Measurements from ENCODE around the gene ZFAND4.

ZFAND4 gene

GRCh38 chr10:45582386-45582781 is 90.2 kb downstream of the ZFAND4 start (continued):
- TF ChIP-seq ZBTB11 (tag by site-specific recombination; conservative IDR thresholded peaks at IDR 0.05; ENCODE audit: low read depth) (no peak), ZNF792 (tag by site-specific recombination; IDR thresholded peaks at IDR 0.05) (no peak), ZNF658 (tag by site-specific recombination; IDR thresholded peaks at IDR 0.05) (no peak), ZNF529 (tag by site-specific recombination; IDR thresholded peaks at IDR 0.05; ENCODE audit: insufficient replicate concordance) (no peak), TRIM28 (IDR thresholded peaks at IDR 0.05; ENCODE audit: borderline replicate concordance, low read length) (no peak), ZFHX2 (tag by site-specific recombination; conservative IDR thresholded peaks at IDR 0.05) (no peak), ZSCAN18 (tag by site-specific recombination; IDR thresholded peaks at IDR 0.05) (no peak), YY1 (tag by site-specific recombination; IDR thresholded peaks at IDR 0.05) (no peak), ZSCAN4 (tag by site-specific recombination; IDR thresholded peaks at IDR 0.05) (no peak)

GRCh38 chr10:45581582-45582385 is 90.8 kb downstream of the ZFAND4 start:
- no peak overlapping the region for H3K4me3 ChIP-seq (ENCODE audit: low read depth, low read length)
- POLR2A ChIA-PET: no interaction called here
- H3K27ac ChIP-seq (ENCODE audit: extremely low read depth, low read depth, low read length): no peak overlapping the region
- TF ChIP-seq HOXD13 (CRISPR knock-in tag; IDR thresholded peaks at IDR 0.05; ENCODE audit: borderline replicate concordance) (no peak), ZNF48 (tag by site-specific recombination; IDR thresholded peaks at IDR 0.05) (no peak), ZNF624 (tag by site-specific recombination; IDR thresholded peaks at IDR 0.05) (no peak), ZBTB48 (tag by site-specific recombination; IDR thresholded peaks at IDR 0.05) (no peak), ZNF350 (tag by site-specific recombination; IDR thresholded peaks at IDR 0.05) (no peak), ZNF221 (tag by site-specific recombination; IDR thresholded peaks at IDR 0.05; ENCODE audit: borderline replicate concordance) (no peak), ZNF146 (tag by site-specific recombination; IDR thresholded peaks at IDR 0.05) (no peak), ZNF596 (tag by site-specific recombination; IDR thresholded peaks at IDR 0.05) (no peak)
- no peaks in the 10 kb centered on the region for H3K4me1 ChIP-seq (ENCODE audit: control insufficient read depth, insufficient read depth, low read length)
- no peaks in the 10 kb centered on the region for H3K9me3 ChIP-seq (ENCODE audit: control insufficient read depth, insufficient read depth, low read depth, low read length)
- CTCF ChIA-PET: interaction anchor here (0.6 to 1.1 kb wide), 2 partner anchors 55 to 117 kb away, joined by 3 to 7 read pairs; no protein-coding TSS in a partner anchor
- H3K36me3 ChIP-seq (ENCODE audit: control insufficient read depth in 2 of 2, insufficient read depth in 1 of 2, low read length in 2 of 2): no peaks in the 10 kb centered on the region

- CTCF ChIA-PET: interaction anchor here (0.6 to 1.1 kb wide), 2 partner anchors 54 to 117 kb away, joined by 3 to 7 read pairs; no protein-coding TSS in a partner anchor
- Histone ChIP-seq H3K4me3 (ENCODE audit: low read depth, low read length) (no peak overlapping the region), H3K36me3 (ENCODE audit: control insufficient read depth in 2 of 2, insufficient read depth in 1 of 2, low read length in 2 of 2) (no peaks in the 10 kb centered on the region), H3K27ac (ENCODE audit: extremely low read depth, low read depth, low read length) (no peak overlapping the region), H3K4me1 (ENCODE audit: control insufficient read depth, insufficient read depth, low read length) (no peaks in the 10 kb centered on the region), H3K9me3 (ENCODE audit: control insufficient read depth, insufficient read depth, low read depth, low read length) (no peaks in the 10 kb centered on the region)
- POLR2A ChIA-PET: interaction anchor here (0.5 kb wide), 1 partner anchor 112 kb away, joined by 4 read pairs; no protein-coding TSS in a partner anchor
- TF ChIP-seq ZNF138 (tag by site-specific recombination; IDR thresholded peaks at IDR 0.05; ENCODE audit: borderline replicate concordance) (no peak), ZBTB1 (tag by site-specific recombination; IDR thresholded peaks at IDR 0.05) (no peak), BCL6B (tag by site-specific recombination; IDR thresholded peaks at IDR 0.05) (no peak), ZNF626 (tag by site-specific recombination; IDR thresholded peaks at IDR 0.05) (no peak), ZFHX2 (tag by site-specific recombination; conservative IDR thresholded peaks at IDR 0.05) (no peak), ZNF112 (tag by site-specific recombination; IDR thresholded peaks at IDR 0.05) (no peak), ZNF610 (tag by site-specific recombination; IDR thresholded peaks at IDR 0.05; ENCODE audit: borderline replicate concordance) (no peak), ZNF555 (tag by site-specific recombination; conservative IDR thresholded peaks at IDR 0.05) (no peak), GLI4 (tag by site-specific recombination; IDR thresholded peaks at IDR 0.05) (no peak), SP3 (tag by site-specific recombination; IDR thresholded peaks at IDR 0.05) (no peak), ZNF341 (tag by site-specific recombination; IDR thresholded peaks at IDR 0.05; ENCODE audit: low read depth) (no peak)
Measured at GRCh38 chr10:45581216-45581549, 91.4 kb downstream of the ZFAND4 start.

Measured in HEK293 (cell line).